GOT3 (cell line): ENCODE data around the gene FYTTD1.

Source experiments
- DNase-seq: peaks from one replicate; lab custom pipeline; 2025; ENCODE audit warnings: mixed read lengths; lab: John Stamatoyannopoulos, UW

FYTTD1 gene

GRCh38 chr3:197836244-197836643 is 86.6 kb downstream of the FYTTD1 start:
- DNase-seq = no peak
